IPS-18c (cell line): ENCODE measurements around the gene MTG1.
"Not testable (repeated sequence)": the region's sequence is repeated elsewhere in the genome, so short reads cannot be mapped to it uniquely, and the experiment has no call there.

ENCODE experiments used
- H3K4me3 ChIP-seq: 2 replicates; pipeline ENCODE4 v1.7.0; 2013; ENCODE audit warnings: low read depth, mild to moderate bottlenecking, low read length, moderate library complexity; ENCODE audit not compliant: insufficient read depth
- H3K9me3 ChIP-seq: one replicate; pipeline ENCODE4 v1.6.1; 2013; ENCODE audit warnings: mild to moderate bottlenecking, low read length, moderate library complexity; ENCODE audit not compliant: control insufficient read depth, insufficient read depth

Gene MTG1

GRCh38 chr10:133370030-133370786, 23.7 kb upstream of the MTG1 start:
- Histone ChIP-seq H3K9me3 (no peaks in the 10 kb centered on the region), H3K4me3 (no peak overlapping the region)

- H3K4me3 ChIP-seq, result peak overlapping the region; percentile 28
- H3K9me3 ChIP-seq, result no peaks in the 10 kb centered on the region
These were observed 21.4 kb upstream of the MTG1 start for GRCh38 chr10:133372507-133372906.

GRCh38 chr10:133373174-133374090, 20.5 kb upstream of the MTG1 start, which contains the start of gene ECHS1:
Gene ECHS1, minus strand, starts transcription at chr10:133373354. Its CDS starts 21 bp downstream, at chr10:133373333.
- Histone ChIP-seq H3K4me3 (peak within 1 kb of the TSS; percentile 75), H3K9me3 (no peaks in the 10 kb centered on the region)

- Histone ChIP-seq H3K9me3 (no peaks in the 10 kb centered on the region), H3K4me3 (no peak overlapping the region)
These were observed 18.4 kb upstream of the MTG1 start for GRCh38 chr10:133375357-133376115.

- H3K9me3 ChIP-seq, H3K4me3 ChIP-seq: not testable (repeated sequence)
These were observed 17.8 kb upstream of the MTG1 start for GRCh38 chr10:133376183-133376582.

GRCh38 chr10:133377025-133377817, 16.7 kb upstream of the MTG1 start:
- H3K9me3 ChIP-seq, result no peaks in the 10 kb centered on the region
- no peak overlapping the region; the same call in 1 of the 2 replicates for H3K4me3 ChIP-seq

GRCh38 chr10:133377818-133378250, 16.1 kb upstream of the MTG1 start:
- no peaks in the 10 kb centered on the region for H3K9me3 ChIP-seq
- peak overlapping the region; percentile 62 for H3K4me3 ChIP-seq

GRCh38 chr10:133378251-133379096, 15.5 kb upstream of the MTG1 start:
- peak overlapping the region; percentile 62 for H3K4me3 ChIP-seq
- no peaks in the 10 kb centered on the region for H3K9me3 ChIP-seq

GRCh38 chr10:133379152-133379800, 14.7 kb upstream of the MTG1 start, which contains the start of gene PAOX:
Gene PAOX, plus strand, starts transcription at chr10:133379262. Its CDS starts 55 bp downstream, at chr10:133379317.
- H3K9me3 ChIP-seq, result no peaks in the 10 kb centered on the region
- peak within 1 kb of the TSS; percentile 65 for H3K4me3 ChIP-seq

- Histone ChIP-seq H3K9me3 (no peaks in the 10 kb centered on the region), H3K4me3 (peak overlapping the region; percentile 65; the same call in 1 of the 2 replicates)
These were observed 13.9 kb upstream of the MTG1 start for GRCh38 chr10:133379801-133380666.

GRCh38 chr10:133381036-133381435, 12.9 kb upstream of the MTG1 start:
- H3K9me3 ChIP-seq, result no peaks in the 10 kb centered on the region
- no peak overlapping the region for H3K4me3 ChIP-seq

GRCh38 chr10:133383551-133383950, 10.4 kb upstream of the MTG1 start:
- no peak overlapping the region for H3K4me3 ChIP-seq

GRCh38 chr10:133384071-133384470, 9.9 kb upstream of the MTG1 start:
- Histone ChIP-seq H3K4me3 (no peak overlapping the region), H3K9me3 (no peaks in the 10 kb centered on the region)

More at GRCh38 chr10:133383551-133383950, 10.4 kb upstream of the MTG1 start:
- H3K9me3 ChIP-seq, result no peaks in the 10 kb centered on the region

GRCh38 chr10:133385214-133385613, 8.7 kb upstream of the MTG1 start:
- Histone ChIP-seq H3K9me3 (no peaks in the 10 kb centered on the region), H3K4me3 (no peak overlapping the region)
